Neural cell (in vitro differentiated cells): Measurements from ENCODE around the gene HPCA. TPM values are rescaled to one million over a fixed set of nuclear protein-coding genes. Genes with fewer than 3 reads are reported as not detected.

ENCODE experiments used
- H2AFZ ChIP-seq: fragments of 200-600, 300-800 bp; sonication (generic), shearing (Covaris generic); 2 replicates; pipeline ENCODE4 v1.6.0; 2014; ENCODE audit warnings: low read depth, mild to moderate bottlenecking, antibody characterized with exemption, low read length, moderate library complexity
- H3F3A ChIP-seq: fragments of 200-600 bp; shearing (Covaris generic); 2 replicates; pipeline ENCODE4 v1.6.1; 2016; ENCODE audit warnings: mild to moderate bottlenecking, moderate library complexity, mixed read lengths, antibody characterized with exemption, low read length; ENCODE audit not compliant: insufficient read depth, poor library complexity, severe bottlenecking
- H3K27ac ChIP-seq: fragments of 200-600, 300-800 bp; sonication (generic), shearing (Covaris generic); 2 replicates; pipeline ENCODE4 v1.5.1; 2014; ENCODE audit warnings: mild to moderate bottlenecking, low read length, moderate library complexity
- H3K27me3 ChIP-seq: fragments of 300-800, 200-600 bp; sonication (generic), shearing (Covaris generic); 2 replicates; pipeline ENCODE4 v1.6.0; 2014; ENCODE audit warnings: mild to moderate bottlenecking, low read depth, low read length, moderate library complexity; ENCODE audit not compliant: insufficient read depth
- H3K36me3 ChIP-seq: fragments of 300-800, 200-600 bp; sonication (generic), shearing (Covaris generic); 2 replicates; pipeline ENCODE4 v1.5.1; 2014; ENCODE audit warnings: mild to moderate bottlenecking, antibody characterized with exemption, low read length, moderate library complexity; ENCODE audit not compliant: insufficient read depth
- H3K4me2 ChIP-seq: fragments of 300-800, 200-600 bp; sonication (generic), shearing (Covaris generic); 2 replicates; pipeline ENCODE4 v1.6.0; 2014; ENCODE audit warnings: mild to moderate bottlenecking, low read length
- H3K4me3 ChIP-seq: fragments of 300-800, 200-600 bp; sonication (generic), shearing (Covaris generic); 2 replicates; pipeline ENCODE4 v1.5.1; 2014; ENCODE audit warnings: mild to moderate bottlenecking, low read length, moderate library complexity
- H3K79me2 ChIP-seq: fragments of 200-600 bp; shearing (Covaris generic); replicated peaks from 2 replicates; pipeline ENCODE4 v1.6.0; 2014; ENCODE audit warnings: mild to moderate bottlenecking, low read length, moderate library complexity; ENCODE audit not compliant: insufficient read depth
- H3K9ac ChIP-seq: fragments of 300-800, 200-600 bp; sonication (generic), shearing (Covaris generic); 2 replicates; pipeline ENCODE4 v1.6.1; 2016; ENCODE audit warnings: mild to moderate bottlenecking, low read length, mixed read lengths
- H3K9me2 ChIP-seq: fragments of 200-600 bp; shearing (Covaris generic); 2 replicates; pipeline ENCODE4 v1.6.1; 2016; ENCODE audit warnings: mild to moderate bottlenecking, low read length, mixed read lengths; ENCODE audit not compliant: insufficient read depth
- H3K9me3 ChIP-seq: fragments of 200-600, 300-800 bp; sonication (generic), shearing (Covaris generic); 2 replicates; pipeline ENCODE4 v1.6.1; 2016; ENCODE audit warnings: mild to moderate bottlenecking, mixed run types, low read length, moderate library complexity, mixed read lengths
- H4K20me1 ChIP-seq: fragments of 200-600 bp; shearing (Covaris generic); 2 replicates; pipeline ENCODE4 v1.6.1; 2016; ENCODE audit warnings: mild to moderate bottlenecking, mixed run types; ENCODE audit not compliant: insufficient read depth
- CTCF ChIP-seq: fragments of 450-650 bp; IDR thresholded peaks from 2 replicates; pipeline ENCODE4 v1.5.1; 2014; ENCODE audit warnings: antibody characterized with exemption, mild to moderate bottlenecking, moderate library complexity; ENCODE audit not compliant: poor library complexity, severe bottlenecking
- EP300 ChIP-seq: fragments of 450-650 bp; conservative IDR thresholded peaks from 2 replicates; pipeline ENCODE4 v1.6.1; 2014; ENCODE audit warnings: antibody characterized with exemption, mild to moderate bottlenecking, moderate library complexity; ENCODE audit not compliant: poor library complexity, severe bottlenecking
- EZH2 ChIP-seq: fragments of 200-600, 300-800 bp; shearing (Covaris generic), sonication (generic); IDR thresholded peaks from 2 replicates; pipeline ENCODE4 v1.6.1; 2014; ENCODE audit warnings: antibody characterized with exemption, low read length, borderline replicate concordance, mild to moderate bottlenecking; ENCODE audit not compliant: insufficient read depth, poor library complexity, severe bottlenecking
- MXI1 ChIP-seq: fragments of 450-650 bp; conservative IDR thresholded peaks from 2 replicates; pipeline ENCODE4 v1.6.1; 2014; ENCODE audit warnings: antibody characterized with exemption, mild to moderate bottlenecking; ENCODE audit not compliant: poor library complexity, severe bottlenecking
- POLR2AphosphoS5 ChIP-seq: IDR thresholded peaks from 2 replicates; pipeline ENCODE4 v1.6.1; 2012
- RAD21 ChIP-seq: fragments of 450-650 bp; conservative IDR thresholded peaks from 2 replicates; pipeline ENCODE4 v1.6.1; 2014; ENCODE audit warnings: antibody characterized with exemption, mild to moderate bottlenecking, moderate library complexity
- REST ChIP-seq: IDR thresholded peaks from 2 replicates; pipeline ENCODE4 v1.6.1; 2012; ENCODE audit warnings: borderline replicate concordance
- TAF1 ChIP-seq: IDR thresholded peaks from 2 replicates; pipeline ENCODE4 v1.6.1; 2012; ENCODE audit warnings: low read depth
- polyA plus RNA-seq: library from polyadenylated mRNA; depleted of rRNA; stranded (reverse); fragments of >200 nt; gene quantifications from 2 replicates; pipeline ENCODE4 v1.2.3, GENCODE V29; 2014

HPCA gene
- polyA plus RNA-seq, 1 donor from 2014 or later: 1.9 TPM

- no peak overlapping the region for H3K27ac ChIP-seq
- H3K4me2 ChIP-seq: no peak overlapping the region
- peaks cover 8% of the 10 kb centered on the region for H3K27me3 ChIP-seq
- no peaks in the 10 kb centered on the region for H4K20me1 ChIP-seq
- H3F3A ChIP-seq: peaks cover 4% of the 10 kb centered on the region
- no peaks in the 10 kb centered on the region for H3K9me2 ChIP-seq
- no peaks in the 10 kb centered on the region for H3K79me2 ChIP-seq
- H3K36me3 ChIP-seq: no peaks in the 10 kb centered on the region
- no peak for TF ChIP-seq EZH2
- TF ChIP-seq POLR2AphosphoS5: no peak
- TF ChIP-seq MXI1: no peak
- no peak for TF ChIP-seq RAD21
- no peak overlapping the region for H2AFZ ChIP-seq
- no peak overlapping the region for H3K4me3 ChIP-seq
- H3K9ac ChIP-seq: no peak overlapping the region
- H3K9me3 ChIP-seq: no peaks in the 10 kb centered on the region
Observed at GRCh38 chr1:32867151-32867550, 19.1 kb upstream of the HPCA start.

GRCh38 chr1:32867671-32868070 is 18.6 kb upstream of the HPCA start:
- no peaks in the 10 kb centered on the region for H3K9me3 ChIP-seq
- no peak overlapping the region for H3K9ac ChIP-seq
- H3K4me3 ChIP-seq: no peak overlapping the region
- no peaks in the 10 kb centered on the region for H3K36me3 ChIP-seq
- H4K20me1 ChIP-seq: no peaks in the 10 kb centered on the region
- TF ChIP-seq TAF1: no peak
- H3K79me2 ChIP-seq: no peaks in the 10 kb centered on the region
- H3K27ac ChIP-seq: no peak overlapping the region
- H3K4me2 ChIP-seq: no peak overlapping the region
- peaks cover 4% of the 10 kb centered on the region for H3F3A ChIP-seq
- H3K9me2 ChIP-seq: no peaks in the 10 kb centered on the region
- peaks cover 8% of the 10 kb centered on the region for H3K27me3 ChIP-seq
- no peak overlapping the region for H2AFZ ChIP-seq

- H3K36me3 ChIP-seq: no peaks in the 10 kb centered on the region
- H3K27ac ChIP-seq: no peak overlapping the region
- H3K9me2 ChIP-seq: no peaks in the 10 kb centered on the region
- H3K79me2 ChIP-seq: no peaks in the 10 kb centered on the region
- H3K9ac ChIP-seq: no peak overlapping the region
- H3F3A ChIP-seq: peaks cover 4% of the 10 kb centered on the region
- H3K4me2 ChIP-seq: no peak overlapping the region
- peaks cover 8% of the 10 kb centered on the region for H3K27me3 ChIP-seq
- no peaks in the 10 kb centered on the region for H3K9me3 ChIP-seq
- H2AFZ ChIP-seq: no peak overlapping the region
- no peak for TF ChIP-seq REST
- TF ChIP-seq TAF1: no peak
- no peak for TF ChIP-seq EP300
- TF ChIP-seq POLR2AphosphoS5: no peak
- no peak for TF ChIP-seq CTCF
- no peaks in the 10 kb centered on the region for H4K20me1 ChIP-seq
- no peak overlapping the region for H3K4me3 ChIP-seq
Observed at GRCh38 chr1:32868085-32868484, 18.2 kb upstream of the HPCA start.
